Eye (tissue), 1 donor: ENCODE results near the gene GFOD1.
"Not testable (repeated sequence)": the region's sequence is repeated elsewhere in the genome, so short reads cannot be mapped to it uniquely, and the experiment has no call there.

Source experiments
- DNase-seq: peaks from one replicate; pipeline ENCODE4 v3.0.0-alpha.2; 2015

Gene GFOD1

DNA sequence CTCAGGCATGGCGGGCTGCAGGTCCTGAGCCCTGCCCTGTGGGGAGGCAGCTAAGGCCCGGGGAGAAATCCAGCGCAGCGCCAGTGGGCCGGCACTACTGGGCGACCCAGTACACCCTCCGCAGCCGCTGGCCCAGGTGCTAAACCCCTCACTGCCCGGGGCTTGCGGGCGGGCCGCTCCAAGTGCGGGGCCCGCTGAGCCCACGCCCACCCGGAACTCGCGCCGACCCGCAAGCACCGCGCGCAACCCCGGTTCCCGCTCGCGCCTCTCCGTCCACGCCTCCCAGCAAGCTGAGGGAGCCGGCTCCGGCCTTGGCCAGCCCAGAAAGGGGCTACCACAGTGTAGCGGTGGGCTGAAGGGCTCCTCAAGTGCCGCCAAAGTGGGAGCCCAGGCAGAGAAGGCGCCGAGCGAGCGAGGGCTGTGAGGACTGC, 23.8 kb upstream of the GFOD1 start:
- not testable (repeated sequence) for DNase-seq

DNA sequence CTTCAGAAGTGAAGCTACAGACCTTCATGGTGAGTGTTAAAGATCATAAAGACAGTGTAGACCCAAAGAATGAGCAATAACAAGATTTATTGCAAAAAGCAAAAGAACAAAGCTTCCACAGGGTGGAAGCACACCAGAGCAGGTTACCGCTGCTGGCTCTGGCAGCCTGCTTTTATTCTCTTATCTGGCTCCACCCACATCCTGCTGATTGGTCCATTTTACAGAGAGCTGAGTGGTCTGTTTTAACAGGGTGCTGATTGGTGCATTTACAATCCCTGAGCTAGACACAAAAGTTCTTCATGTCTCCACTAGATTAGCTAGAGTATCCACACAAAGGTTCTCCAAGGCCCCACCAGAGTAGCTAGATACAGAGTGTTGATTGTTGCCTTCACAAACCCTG, 23.0 kb upstream of the GFOD1 start:
- DNase-seq: not testable (repeated sequence)

DNA sequence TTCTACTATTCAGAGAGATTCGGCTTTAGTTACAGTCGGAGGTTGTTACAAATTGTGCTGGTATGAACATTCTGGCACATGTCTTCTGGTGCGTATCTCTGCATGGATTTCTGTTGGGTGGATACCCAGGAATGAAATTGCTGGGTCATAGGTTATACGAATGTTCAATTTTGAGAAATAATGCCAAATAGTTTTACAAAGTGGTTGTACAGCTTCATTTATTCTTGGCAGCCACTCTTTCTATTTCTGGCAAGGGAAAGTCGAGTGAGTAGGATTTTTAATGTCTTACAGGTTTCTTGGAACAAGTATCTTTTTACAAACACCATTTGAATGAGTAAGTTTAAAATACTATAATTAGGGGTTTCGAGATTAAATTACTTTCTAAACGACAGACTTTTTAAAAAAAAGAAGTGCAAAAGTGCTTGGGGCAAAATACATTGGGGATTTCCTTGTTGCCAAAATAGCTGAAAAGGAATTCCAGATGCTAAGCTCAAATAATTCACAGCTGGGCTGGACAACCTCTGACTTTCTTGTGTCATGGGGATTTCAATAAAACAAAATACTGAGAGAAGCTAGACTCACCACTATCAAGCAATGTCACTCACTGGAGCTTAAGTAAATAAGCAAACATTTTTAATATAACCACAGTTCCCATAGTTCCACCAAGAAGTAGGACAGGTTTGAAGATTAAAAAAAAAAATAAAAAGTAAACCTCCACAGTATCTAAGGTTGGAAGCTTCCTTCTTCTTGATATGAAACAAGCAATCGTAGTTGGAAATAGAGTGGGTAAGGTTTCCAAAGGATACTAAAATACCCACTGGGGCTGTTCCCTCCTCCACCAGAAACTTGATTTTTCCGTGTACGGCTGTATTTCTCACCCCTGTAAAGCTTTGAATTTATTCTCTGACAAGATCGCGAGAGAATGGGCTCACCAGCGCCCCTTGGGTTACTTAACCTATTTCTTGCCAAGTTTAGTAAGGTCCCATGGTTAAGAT, 21.6 kb upstream of the GFOD1 start:
- DNase-seq: peak; percentile 79

DNA sequence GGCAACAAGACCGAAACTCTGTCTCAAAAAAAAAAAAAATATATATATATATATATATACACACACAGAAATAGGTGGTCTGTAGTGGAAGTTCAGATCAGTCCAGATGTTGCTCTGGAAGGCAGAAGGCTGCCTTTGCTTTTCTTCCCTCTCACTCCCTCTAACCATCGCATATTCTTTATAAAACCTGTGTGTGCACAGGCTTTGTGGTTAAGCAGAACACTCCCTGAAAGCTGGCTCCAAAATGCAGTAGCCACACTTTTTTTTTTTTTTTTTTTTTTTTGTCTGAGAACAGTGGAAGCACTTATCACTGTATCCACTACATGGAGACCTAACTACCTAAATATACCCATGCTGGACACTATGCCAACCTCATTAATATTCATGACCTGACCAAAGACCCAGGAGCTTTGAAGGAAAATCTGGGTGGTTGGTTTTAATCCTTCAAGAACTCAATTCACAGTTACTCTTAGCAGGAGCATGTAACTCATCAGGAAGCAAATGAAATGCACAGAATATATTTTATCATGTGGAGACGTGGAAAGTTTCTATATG, 20.0 kb upstream of the GFOD1 start:
- DNase-seq: no peak

DNA sequence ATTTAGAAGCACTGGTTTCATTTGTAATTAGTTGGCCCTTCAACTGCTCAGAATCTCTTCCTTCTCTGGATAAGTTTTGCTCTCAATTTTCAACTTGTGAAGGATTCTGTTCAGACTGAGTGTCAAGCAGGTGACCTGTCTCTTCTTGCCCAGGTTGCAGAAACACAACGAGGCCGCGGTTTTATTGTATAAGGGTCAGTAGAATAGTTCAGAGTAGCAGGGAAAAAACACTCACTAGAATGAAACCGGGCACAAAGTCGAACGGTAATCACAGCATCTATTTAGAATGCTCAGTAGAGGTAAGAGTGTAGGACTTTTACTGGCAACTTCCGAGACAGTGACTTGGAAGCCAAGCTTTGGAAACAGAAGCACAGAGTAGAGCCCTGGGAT, 17.9 kb upstream of the GFOD1 start:
- no peak for DNase-seq

DNA sequence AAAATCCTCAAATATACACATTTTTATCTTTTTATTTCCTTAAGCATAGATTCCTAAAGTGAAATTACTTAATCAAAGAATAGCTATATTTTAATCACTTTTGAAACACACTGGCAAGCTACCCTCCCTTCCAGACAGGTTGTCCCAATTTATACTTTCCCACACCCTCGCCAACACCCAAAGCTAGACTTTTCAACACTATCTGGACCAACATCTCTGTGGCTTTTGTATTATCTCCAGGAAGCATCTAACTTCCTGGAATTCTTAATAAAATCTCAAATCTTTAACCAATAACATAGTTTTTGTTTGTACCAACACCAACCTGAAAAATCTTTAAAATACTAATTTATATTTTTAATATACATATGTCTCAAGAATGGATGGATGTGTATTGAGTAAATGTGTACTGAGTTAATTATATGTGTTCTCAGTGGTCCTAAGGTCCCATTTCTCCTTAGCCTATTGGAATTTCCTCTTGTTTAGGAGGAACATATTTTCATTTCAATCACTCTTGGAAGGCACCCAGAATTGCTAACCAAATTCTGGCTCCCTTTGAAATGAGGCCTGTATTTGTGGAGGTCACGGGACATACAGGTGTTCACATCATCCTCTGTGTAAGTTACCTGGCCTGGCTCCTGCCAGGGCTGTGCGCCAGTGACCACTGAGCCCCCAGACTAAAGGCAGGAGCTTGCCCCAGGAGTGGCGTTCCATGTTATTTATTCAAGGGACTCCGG, 17.4 kb upstream of the GFOD1 start:
- no peak for DNase-seq

DNA sequence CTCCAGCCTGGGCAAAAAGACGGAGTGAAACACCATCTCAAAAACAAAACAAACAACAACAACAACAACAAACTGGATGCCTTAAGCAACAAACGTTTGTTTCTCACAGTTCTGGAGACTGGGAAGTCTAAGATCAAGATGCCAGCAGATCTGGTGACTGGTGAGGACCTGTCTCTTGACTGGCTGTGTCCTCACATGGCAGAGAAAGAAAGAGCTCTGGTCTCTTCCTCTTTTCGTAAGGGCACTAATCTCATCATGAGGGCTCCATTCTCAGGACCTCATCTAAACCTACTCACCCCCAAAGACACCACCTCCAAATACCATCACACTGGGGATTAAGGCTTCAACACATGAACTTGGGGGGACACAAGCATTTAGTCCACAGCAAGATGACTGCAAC, 13.5 kb upstream of the GFOD1 start:
- no peak for DNase-seq

DNA sequence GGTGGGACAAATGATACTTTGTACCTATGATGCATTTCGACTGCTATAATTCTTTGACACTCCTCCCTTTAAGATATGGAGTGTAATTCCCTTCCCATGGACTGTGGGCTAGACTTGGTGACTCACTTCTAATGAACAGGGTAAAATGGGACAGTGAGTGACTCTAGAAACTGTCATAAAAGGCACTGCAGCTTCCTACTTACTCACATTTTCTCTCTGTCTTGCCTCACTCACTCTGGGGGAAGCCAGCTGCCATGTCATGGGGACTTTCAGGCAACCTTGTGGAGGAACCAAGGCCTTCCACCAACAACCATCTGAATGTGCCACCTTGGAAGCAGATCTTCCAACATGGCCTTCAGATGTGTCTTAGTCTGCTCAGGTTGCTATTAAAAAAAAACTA, 12.9 kb upstream of the GFOD1 start:
- no peak for DNase-seq

DNA sequence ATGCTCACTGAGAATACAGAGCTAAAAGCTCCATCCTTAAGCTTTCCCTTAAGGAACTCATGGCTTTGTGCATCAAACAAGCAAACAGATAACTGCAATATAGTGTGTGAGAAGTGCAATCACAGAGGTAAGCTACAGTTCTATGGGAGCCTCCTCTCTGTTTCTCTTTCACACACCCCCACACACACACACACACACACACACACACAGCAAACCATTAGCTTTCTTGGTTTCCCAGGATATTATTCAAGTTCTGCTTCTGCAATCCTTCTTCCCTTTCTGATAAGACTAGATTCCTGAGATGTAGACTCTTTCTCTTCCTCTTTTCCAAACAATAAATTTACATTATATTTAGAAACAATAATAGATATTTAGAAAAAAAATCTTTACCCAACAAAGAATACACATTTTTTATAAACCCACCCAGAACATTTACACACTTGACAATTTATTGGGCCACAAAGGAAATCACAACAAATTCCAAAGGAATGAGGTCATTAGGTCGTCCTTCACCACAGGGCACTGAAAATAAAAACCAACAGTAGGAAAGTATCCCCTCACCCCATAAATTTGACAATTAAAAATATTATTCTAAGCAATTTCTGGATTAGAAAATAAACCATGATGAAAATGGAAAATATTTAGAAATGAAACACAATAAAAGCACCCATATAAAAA, 9.3 kb upstream of the GFOD1 start:
- DNase-seq: peak; percentile 40

DNA sequence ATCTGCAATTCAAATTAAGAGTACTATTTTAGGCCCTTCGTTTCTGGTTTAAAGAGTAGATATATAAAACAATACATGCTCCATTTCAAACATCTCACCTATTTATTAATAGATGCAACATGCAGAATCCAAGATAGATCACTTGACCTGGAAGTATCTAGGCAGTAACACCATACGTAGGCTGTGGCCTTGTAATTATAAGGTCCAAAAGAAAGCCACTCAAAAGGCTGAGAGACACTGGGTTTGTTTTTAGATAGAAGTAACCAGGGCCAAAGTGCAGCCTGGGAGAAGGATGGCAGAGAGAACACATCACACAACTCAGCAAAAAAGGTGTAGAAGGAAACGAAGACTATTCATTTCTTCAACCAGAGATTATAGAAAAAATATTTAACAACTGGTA, 8.4 kb upstream of the GFOD1 start:
- no peak for DNase-seq

DNA sequence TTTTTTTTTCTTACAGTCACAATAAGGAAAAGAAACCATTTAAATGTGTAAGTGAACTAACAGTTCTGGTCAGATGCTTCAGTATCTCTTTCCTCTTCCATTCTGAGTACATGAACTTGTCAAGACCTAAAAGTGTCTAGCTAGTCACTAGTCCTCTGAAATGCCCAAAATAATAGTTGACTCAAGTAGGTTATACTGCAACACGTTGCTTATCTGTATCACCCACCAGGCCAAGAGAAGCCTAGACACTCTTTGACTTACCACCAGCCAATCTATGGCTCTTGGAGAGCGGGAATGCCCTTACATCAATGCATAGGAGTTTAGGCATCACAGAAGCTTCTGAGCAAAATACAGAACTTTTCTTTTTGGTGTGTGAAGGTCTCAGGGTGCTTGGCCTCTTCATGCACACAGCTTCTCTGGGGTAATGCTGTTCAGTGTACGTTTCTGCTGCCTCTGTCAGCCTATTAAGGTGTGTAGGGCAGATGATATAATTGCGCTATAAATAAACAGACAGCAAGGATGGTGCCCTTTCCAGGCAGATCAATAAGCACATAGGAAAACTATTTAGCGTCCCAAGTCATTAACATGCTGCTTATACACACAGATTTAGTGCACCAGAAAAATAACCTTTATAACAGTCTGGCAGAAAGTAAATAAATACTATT, 7.8 kb upstream of the GFOD1 start:
- DNase-seq: no peak

DNA sequence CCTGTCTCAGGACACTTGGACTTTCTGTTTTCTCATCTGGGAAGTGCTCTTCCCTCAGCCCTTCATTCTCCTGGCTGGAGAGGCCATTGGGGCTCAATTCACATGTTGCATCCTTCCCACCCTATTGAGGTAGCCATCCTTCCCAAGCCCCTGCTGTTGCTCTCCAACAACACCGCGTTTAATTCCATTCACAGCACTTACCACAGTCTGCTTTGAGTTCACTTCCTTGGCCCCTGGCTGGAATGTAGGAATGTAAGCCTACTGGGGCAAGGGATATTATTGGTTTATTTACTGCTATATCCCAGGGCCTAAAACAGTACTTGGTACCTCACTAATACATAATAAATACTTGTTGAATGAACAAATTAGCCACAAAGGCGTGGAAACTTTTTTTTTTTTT, 6.7 kb upstream of the GFOD1 start:
- DNase-seq: no peak

DNA sequence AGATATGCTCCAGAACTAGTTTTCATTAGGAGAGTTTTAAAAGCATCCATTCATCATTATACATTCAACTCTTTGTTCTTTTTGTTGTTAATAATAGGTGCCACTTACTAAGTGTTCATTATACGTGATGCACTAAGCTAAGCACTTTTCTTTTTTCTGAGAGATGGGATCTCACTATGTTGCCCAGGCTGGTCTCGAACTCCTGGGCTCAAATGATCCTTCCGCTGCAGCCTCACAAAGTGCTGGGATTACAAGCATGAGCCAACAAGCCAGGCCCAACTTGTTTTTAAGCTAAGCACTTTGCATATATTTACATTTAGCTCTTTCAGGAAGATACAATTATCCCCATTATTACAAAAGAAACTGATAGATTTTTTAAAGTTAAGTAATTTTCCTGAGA, 5.7 kb upstream of the GFOD1 start:
- no peak for DNase-seq

DNA sequence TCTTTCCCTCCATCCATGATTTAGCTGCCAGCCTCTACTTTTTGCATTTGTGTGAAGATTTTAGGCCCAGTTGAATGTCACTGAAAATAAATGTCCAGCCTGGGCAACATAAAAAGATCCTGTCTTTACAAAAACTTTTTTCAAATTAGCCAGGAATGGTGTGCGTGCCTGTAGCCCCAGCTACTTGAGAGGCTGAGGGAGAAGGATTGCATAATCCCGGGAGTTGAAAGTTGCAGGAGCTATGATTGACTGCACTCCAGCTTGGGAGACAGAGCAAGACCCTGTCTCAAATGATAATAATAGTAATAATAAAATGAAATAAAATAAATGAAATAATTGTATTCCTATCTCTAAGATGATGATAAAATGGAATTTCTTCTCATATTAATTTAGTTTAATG, 5.0 kb upstream of the GFOD1 start:
- DNase-seq: no peak

DNA sequence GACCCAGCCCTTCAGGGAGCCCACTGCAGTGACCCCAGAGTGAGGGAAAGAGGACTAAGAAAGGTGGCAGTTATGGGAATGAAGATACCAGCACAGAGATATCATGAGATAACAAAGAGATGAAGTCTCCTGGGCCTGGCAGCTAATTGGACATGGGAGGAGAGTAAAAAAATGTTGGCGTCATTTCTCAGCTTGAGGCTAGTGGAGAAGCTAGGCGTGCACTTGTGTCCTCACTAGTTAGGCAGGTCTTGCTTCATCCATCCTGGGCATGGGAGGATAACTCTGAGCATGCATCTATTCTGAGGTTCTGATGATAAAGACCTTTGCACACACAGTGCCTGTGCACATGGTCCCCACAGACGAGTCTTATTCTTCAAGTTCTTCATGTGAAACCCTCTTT, 4.1 kb upstream of the GFOD1 start:
- DNase-seq: no peak

DNA sequence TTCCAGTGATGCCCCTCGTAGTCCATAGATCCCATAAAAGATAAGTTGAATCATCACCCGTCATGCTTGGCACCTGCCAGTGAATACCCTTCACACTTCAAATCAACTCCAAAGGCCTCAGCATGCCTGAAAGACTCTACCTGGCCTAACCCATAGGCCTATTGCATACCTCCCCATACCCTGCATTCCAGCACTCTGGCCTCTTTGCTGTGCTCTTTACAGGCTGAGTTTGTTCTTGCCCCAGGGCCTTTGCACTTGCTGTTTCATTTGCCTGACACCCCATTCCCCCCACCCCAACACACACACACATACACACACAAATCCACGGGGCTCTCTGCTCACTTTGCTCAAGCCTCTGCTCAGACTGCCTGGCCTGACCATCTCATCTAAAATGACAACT, 3.0 kb upstream of the GFOD1 start:
- no peak for DNase-seq

DNA sequence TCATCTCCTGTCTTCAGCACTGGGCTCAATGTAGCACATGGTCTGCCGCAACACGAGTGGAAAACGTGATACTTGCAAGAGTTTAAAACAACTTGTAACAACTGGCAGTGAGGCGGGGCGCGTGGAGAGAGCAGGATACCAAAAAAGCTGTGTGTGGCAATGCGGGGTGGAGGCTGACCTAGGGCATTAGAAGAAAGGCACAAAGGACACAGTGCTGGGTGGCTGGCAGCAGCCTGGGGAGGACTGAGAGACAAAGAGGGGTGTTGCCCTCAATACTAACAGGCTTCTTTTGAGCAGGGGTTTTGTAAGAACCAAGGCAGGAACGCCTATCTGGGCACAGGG, 1.5 kb upstream of the GFOD1 start:
- peak; percentile 12 for DNase-seq

DNA sequence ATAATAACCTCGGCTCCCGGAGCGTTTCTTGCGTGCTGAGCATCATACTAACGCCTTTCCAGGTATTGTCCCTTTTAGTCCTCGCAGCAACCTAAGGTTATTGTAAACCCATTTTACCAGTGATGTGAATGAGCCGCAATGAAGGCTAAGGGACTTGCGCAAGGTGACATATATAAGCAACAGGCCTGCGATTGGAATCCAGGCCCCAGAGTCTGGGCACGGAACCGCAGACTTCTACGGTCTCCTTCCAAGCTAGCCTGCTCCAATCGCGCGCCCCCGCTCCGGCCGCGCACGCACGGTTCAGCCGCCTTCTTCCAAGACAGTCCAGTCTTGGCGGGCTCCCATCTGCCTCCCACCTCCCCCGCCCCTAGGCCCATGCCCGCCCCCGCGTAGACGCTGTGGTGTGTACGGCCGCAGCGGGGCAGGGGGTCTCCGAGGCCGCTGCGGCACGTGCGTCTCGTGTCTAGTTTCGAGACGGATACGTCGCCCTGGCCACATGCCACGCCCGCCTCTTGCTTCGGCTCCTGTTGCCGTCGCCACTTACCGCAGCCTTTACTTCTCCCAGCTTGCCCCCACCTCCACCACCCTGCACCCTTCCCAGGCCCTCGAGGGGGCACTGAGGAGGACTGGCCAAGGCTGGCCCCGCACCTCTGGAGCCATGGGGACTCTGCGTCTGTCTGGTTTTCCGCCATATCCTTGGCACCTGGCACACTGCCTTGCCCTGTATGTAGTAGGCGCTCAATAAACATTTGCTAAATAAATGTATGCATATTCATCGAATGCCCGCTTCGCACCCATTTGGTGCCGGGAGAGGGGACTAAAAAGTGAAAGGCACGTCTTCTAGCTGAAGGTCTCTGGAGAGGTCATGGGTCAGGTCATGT, 855 bp upstream of the GFOD1 start:
- peak; percentile 66 for DNase-seq

DNA sequence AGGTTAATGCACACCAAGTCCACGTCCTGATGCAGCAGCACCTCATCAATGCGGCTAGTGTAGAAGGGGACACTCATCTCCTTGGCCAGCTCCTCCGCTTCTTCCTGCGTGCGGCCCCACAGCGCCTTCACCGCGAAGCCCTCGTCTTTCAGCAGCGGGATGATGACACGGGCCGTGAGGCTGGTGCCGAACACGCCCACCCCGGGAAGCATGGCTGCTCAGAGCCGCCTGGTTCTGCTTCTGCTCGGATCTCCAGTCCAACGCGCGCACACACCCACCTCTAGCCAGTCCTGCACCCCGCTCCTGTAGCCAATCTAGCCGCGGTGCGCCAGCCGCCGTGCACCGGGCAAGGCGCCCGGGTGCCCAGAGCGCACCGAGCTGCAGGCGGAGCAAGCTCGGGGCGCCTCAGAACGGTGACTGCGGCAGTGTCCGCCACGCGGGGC, 700 bp downstream of the GFOD1 start:
- DNase-seq: peak; percentile 78

DNA sequence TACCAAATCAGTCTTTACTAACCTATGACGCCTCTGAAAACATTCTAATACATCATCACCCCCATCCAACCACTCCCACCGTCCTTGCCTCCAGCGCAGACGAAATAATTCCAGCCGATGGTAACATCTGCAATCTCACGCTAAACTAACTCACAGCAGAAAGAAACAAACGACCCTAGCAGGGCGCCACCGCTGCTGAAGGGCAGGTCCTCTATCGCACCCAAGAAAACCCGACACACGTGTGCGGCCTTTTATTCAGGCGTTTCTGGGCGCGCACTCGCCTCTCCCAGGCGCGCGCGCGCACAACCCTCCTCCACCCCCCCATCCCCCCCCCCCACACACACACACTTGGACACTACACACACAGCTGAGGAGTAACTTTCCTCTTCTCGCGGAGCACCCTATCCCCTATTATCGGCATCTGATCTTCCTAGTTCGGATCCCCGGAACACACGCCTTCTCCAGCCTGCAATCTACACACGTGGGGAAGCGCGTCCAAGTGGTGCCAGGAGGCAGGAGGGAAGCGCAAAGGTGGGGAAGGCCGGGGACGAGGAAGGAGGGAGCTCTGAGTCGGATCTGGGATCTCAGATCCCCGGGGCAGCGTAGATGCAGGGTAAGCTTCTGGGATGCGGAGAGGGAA, 1.4 kb downstream of the GFOD1 start:
- DNase-seq: peak; percentile 73

DNA sequence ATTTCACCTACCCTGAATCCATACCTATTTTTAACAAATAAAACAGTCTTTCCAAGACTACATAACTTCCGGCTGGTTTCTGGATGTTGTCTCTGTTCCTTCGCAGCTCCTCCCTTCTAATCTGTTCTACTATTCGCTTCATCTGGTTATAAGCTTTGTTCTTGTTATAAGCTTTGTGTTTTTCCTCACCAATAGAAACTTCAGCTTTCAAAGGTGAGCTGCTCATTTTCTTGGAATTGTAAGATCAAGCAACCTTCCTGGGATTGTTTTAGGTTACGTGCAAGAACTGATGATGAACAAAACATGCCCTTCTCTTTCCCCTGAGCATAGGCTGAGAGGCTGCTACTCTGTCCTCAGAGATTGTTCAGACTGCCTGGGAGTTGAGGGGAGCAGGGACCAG, 2.1 kb downstream of the GFOD1 start:
- DNase-seq: peak; percentile 18
